Stomach smooth muscle (tissue), 2 donors: ENCODE data around the gene KIFC1.

ENCODE experiments used
- H3K27ac ChIP-seq: one replicate; pipeline ENCODE4 v1.7.0; 2013; ENCODE audit warnings: mild to moderate bottlenecking, low read length, inconsistent platforms
- H3K27me3 ChIP-seq, 2 donors: one replicate each; pipeline ENCODE4 v1.7.0; 2013; ENCODE audit warnings: low read length in 2 of 2; ENCODE audit not compliant: insufficient read depth in 2 of 2, control insufficient read depth in 1 of 2
- H3K36me3 ChIP-seq, 2 donors: one replicate each; pipeline ENCODE4 v1.7.0; 2013; ENCODE audit warnings: low read length in 2 of 2; ENCODE audit not compliant: control insufficient read depth in 2 of 2, insufficient read depth in 2 of 2
- H3K4me1 ChIP-seq: one replicate; pipeline ENCODE4 v1.7.0; 2013; ENCODE audit warnings: low read length; ENCODE audit not compliant: control insufficient read depth, insufficient read depth
- H3K4me3 ChIP-seq, 2 donors: one replicate each; pipeline ENCODE4 v1.7.0; 2013; ENCODE audit warnings: low read length in 2 of 2
- H3K9ac ChIP-seq, 2 donors: one replicate each; pipeline ENCODE4 v1.7.0; 2013; ENCODE audit warnings: low read length in 2 of 2, mild to moderate bottlenecking in 1 of 2
- H3K9me3 ChIP-seq, 2 donors: one replicate each; pipeline ENCODE4 v1.7.0; 2013; ENCODE audit warnings: low read length in 2 of 2; ENCODE audit not compliant: control insufficient read depth in 2 of 2
- donor health status: healthy.
- donor health status: Pancreatic carcinoma.

Gene KIFC1

DNA sequence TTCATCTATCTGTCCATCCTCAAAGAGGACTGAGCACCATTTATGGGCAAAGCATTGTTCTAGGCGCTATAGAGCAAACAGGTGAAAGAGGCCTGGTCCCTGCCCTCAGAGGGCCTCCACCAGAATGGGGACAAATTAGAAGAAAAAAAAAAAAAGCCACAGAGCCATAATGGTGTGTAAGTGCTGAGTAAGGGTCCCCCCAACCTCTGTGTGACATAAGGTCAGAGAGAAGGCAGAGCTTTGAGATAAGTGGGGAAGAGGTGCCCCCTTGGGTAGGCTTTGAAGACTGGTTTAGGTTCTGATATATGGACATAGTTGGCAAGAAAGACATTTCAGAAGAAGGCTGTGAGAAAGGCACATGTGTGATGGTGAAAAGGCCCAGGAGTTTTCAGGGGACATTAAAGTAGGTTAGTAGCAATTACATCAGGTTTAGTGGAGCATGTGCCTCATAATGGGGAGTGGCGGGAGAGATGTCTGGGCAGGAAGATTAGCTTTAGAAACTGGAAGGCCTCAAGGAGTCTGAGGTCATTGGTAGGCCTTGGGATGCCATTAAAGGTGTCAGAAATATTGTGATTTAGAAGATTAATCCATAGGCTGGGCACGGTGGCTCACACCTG, 47.5 kb downstream of the KIFC1 start:
- Histone ChIP-seq H3K36me3 (peaks cover 39 to 52% of the 10 kb centered on the region in 2 donors), H3K27me3 (no peaks in the 10 kb centered on the region), H3K4me1 (peaks cover 6% of the 10 kb centered on the region), H3K4me3 (no peak overlapping the region), H3K9me3 (no peaks in the 10 kb centered on the region), H3K9ac (no peak overlapping the region), H3K27ac (no peak overlapping the region)

GRCh38 chr6:33439956-33440648, 48.5 kb downstream of the KIFC1 start:
- H3K4me1 ChIP-seq = no peaks in the 10 kb centered on the region
- no peaks in the 10 kb centered on the region for H3K9me3 ChIP-seq
- no peaks in the 10 kb centered on the region for H3K27me3 ChIP-seq
- H3K36me3 ChIP-seq = peaks cover 48 to 61% of the 10 kb centered on the region in 2 donors
- H3K4me3 ChIP-seq = no peak overlapping the region
- H3K27ac ChIP-seq = no peak overlapping the region
- H3K9ac ChIP-seq = no peak overlapping the region

GRCh38 chr6:33440649-33441309, 49.2 kb downstream of the KIFC1 start:
- Histone ChIP-seq H3K9me3 (no peaks in the 10 kb centered on the region), H3K4me3 (no peak overlapping the region), H3K27ac (no peak overlapping the region), H3K36me3 (peaks cover 42 to 57% of the 10 kb centered on the region in 2 donors), H3K9ac (no peak overlapping the region), H3K27me3 (no peaks in the 10 kb centered on the region), H3K4me1 (no peaks in the 10 kb centered on the region)

GRCh38 chr6:33441457-33441856, 49.8 kb downstream of the KIFC1 start:
- Histone ChIP-seq H3K9me3 (no peaks in the 10 kb centered on the region), H3K4me3 (no peak overlapping the region), H3K27me3 (no peaks in the 10 kb centered on the region), H3K27ac (no peak overlapping the region), H3K36me3 (peaks cover 48 to 57% of the 10 kb centered on the region in 2 donors), H3K4me1 (no peaks in the 10 kb centered on the region), H3K9ac (no peak overlapping the region)

GRCh38 chr6:33442283-33442682, 50.7 kb downstream of the KIFC1 start:
- no peak overlapping the region for H3K9ac ChIP-seq
- no peak overlapping the region for H3K27ac ChIP-seq
- H3K36me3 ChIP-seq = peaks cover 44 to 55% of the 10 kb centered on the region in 2 donors
- H3K4me1 ChIP-seq = no peaks in the 10 kb centered on the region
- no peaks in the 10 kb centered on the region for H3K27me3 ChIP-seq
- no peaks in the 10 kb centered on the region for H3K9me3 ChIP-seq
- H3K4me3 ChIP-seq = no peak overlapping the region

GRCh38 chr6:33443025-33443424, 51.4 kb downstream of the KIFC1 start:
- Histone ChIP-seq H3K4me1 (no peaks in the 10 kb centered on the region), H3K9me3 (no peaks in the 10 kb centered on the region), H3K36me3 (peaks cover 46 to 55% of the 10 kb centered on the region in 2 donors), H3K9ac (no peak overlapping the region), H3K4me3 (no peak overlapping the region), H3K27me3 (no peaks in the 10 kb centered on the region), H3K27ac (no peak overlapping the region)

DNA sequence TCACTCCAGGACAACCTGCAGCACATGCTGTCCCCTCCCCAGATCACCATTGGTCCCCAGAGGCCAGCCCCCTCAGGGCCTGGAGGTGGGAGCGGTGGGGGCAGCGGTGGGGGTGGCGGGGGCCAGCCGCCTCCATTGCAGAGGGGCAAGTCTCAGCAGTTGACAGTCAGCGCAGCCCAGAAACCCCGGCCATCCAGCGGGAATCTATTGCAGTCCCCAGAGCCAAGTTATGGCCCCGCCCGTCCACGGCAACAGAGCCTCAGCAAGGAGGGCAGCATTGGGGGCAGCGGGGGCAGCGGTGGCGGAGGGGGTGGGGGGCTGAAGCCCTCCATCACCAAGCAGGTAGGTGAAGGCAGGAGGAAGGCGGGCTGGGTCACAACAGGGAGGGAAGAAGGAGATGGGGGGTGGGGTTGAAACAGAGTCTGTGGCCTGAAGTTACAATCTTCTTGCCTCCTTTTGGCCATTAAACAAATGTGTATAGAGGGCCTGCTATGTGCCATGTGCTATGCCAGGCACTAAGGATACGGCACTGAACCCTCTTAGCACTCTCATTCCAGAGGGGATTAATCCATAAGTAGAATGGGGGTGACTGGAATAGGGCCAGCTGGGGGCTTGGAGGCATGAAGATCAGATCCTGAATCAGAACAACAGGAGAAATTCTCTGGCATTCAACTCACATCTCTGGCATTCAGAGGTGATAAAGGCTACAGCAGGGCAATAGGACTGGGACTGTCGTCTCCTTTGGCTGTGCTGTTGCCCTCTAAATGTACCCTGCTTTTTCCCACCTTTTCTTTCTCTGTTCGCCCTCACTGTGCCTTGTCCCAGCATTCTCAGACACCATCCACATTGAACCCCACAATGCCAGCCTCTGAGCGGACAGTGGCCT, 52.2 kb downstream of the KIFC1 start:
- Histone ChIP-seq H3K27me3 (no peaks in the 10 kb centered on the region), H3K9ac (no peak overlapping the region), H3K27ac (no peak overlapping the region), H3K4me3 (no peak overlapping the region), H3K9me3 (no peaks in the 10 kb centered on the region), H3K4me1 (no peaks in the 10 kb centered on the region), H3K36me3 (peaks cover 41 to 48% of the 10 kb centered on the region in 2 donors)

GRCh38 chr6:33445119-33445603, 53.5 kb downstream of the KIFC1 start:
- Histone ChIP-seq H3K27ac (no peak overlapping the region), H3K36me3 (peaks cover 38 to 49% of the 10 kb centered on the region in 2 donors), H3K4me1 (no peaks in the 10 kb centered on the region), H3K4me3 (no peak overlapping the region), H3K27me3 (no peaks in the 10 kb centered on the region), H3K9me3 (no peaks in the 10 kb centered on the region), H3K9ac (no peak overlapping the region)

- peaks cover 34 to 42% of the 10 kb centered on the region in 2 donors for H3K36me3 ChIP-seq
- H3K9me3 ChIP-seq = no peaks in the 10 kb centered on the region
- no peak overlapping the region for H3K9ac ChIP-seq
- no peak overlapping the region for H3K4me3 ChIP-seq
- no peaks in the 10 kb centered on the region for H3K27me3 ChIP-seq
- H3K27ac ChIP-seq = no peak overlapping the region
- no peaks in the 10 kb centered on the region for H3K4me1 ChIP-seq
Observed at GRCh38 chr6:33446356-33446755, 54.7 kb downstream of the KIFC1 start.

- no peak overlapping the region for H3K27ac ChIP-seq
- H3K9me3 ChIP-seq = no peaks in the 10 kb centered on the region
- H3K36me3 ChIP-seq = peaks cover 16 to 21% of the 10 kb centered on the region in 2 donors
- no peak overlapping the region for H3K4me3 ChIP-seq
- H3K9ac ChIP-seq = no peak overlapping the region
- no peaks in the 10 kb centered on the region for H3K27me3 ChIP-seq
- H3K4me1 ChIP-seq = peaks cover 17% of the 10 kb centered on the region
Observed at GRCh38 chr6:33450434-33450833, 58.8 kb downstream of the KIFC1 start.
